Gastrocnemius medialis (tissue), 4 donors: ENCODE measurements around the gene GSTM1. TPM values are rescaled to one million over a fixed set of nuclear protein-coding genes. Genes with fewer than 3 reads are reported as not detected.

ENCODE experiments used
- ATAC-seq, 2 donors: fragments of 150-250 bp; one replicate each; pipeline ENCODE4 v1.9.1; 2016
- DNase-seq, 2 donors: peaks; one replicate each; pipeline ENCODE4 v3.0.0-alpha.2; 2019
- H3K27ac ChIP-seq, 4 donors: fragments of 200-600 bp; sonication (generic); 1 replicate in 1 of 4; 2 replicates in 3 of 4; pipeline ENCODE4 v1.5.1; 2016 to 2018; ENCODE audit warnings: mild to moderate bottlenecking in 2 of 4, moderate library complexity in 1 of 4
- H3K27me3 ChIP-seq, 3 donors: fragments of 200-600 bp; sonication (generic) in 2 of 3; 1 replicate in 1 of 3; 2 replicates in 2 of 3; pipeline versions ENCODE4 v1.5.1 to v1.6.0; 2016 to 2019; ENCODE audit warnings: mild to moderate bottlenecking in 1 of 3, moderate library complexity in 1 of 3
- H3K36me3 ChIP-seq, 2 donors: fragments of 200-600 bp; sonication (generic) in 1 of 2; one replicate each; pipeline ENCODE4 v1.5.1; 2017 to 2018
- H3K4me1 ChIP-seq, 2 donors: fragments of 200-600 bp; sonication (generic) in 1 of 2; one replicate each; pipeline ENCODE4 v1.5.1; 2016 to 2017; ENCODE audit warnings: mild to moderate bottlenecking in 2 of 2
- H3K4me3 ChIP-seq, 4 donors: fragments of 200-600 bp; sonication (generic) in 3 of 4; 1 replicate in 1 of 4; 2 replicates in 3 of 4; pipeline ENCODE4 v1.5.1; 2016 to 2019; ENCODE audit warnings: mild to moderate bottlenecking in 2 of 4
- H3K9me3 ChIP-seq, 3 donors: fragments of 200-600 bp; sonication (generic) in 2 of 3; 1 replicate in 1 of 3; 2 replicates in 2 of 3; pipeline ENCODE4 v1.5.1; 2016 to 2019
- CTCF ChIP-seq, 5 experiments: fragments of 450-650 bp in 3 of 5; fragments of 200-600 bp in 2 of 5; sonication (generic) in 2 of 5; IDR thresholded peaks in 4 of 5; conservative IDR thresholded peaks in 1 of 5; 1 replicate in 4 of 5; 2 replicates in 1 of 5; pipeline ENCODE4 v1.5.1; 2016 to 2019; ENCODE audit warnings: antibody characterized with exemption in 5 of 5, mild to moderate bottlenecking in 3 of 5, moderate library complexity in 3 of 5
- POLR2A ChIP-seq, 2 donors: fragments of 450-650 bp; IDR thresholded peaks; one replicate each; pipeline ENCODE4 v1.6.1; 2017; ENCODE audit warnings: antibody characterized with exemption in 2 of 2, mild to moderate bottlenecking in 2 of 2, moderate library complexity in 2 of 2
- in situ Hi-C, 4 donors: fragments of 200-750 bp; cut with MboI; loops; one replicate each; pipeline versions ENCODE4 v1.15.0 to v1.8.0; 2017; ENCODE audit warnings: low sequenced_read_pairs in 4 of 4
- intact Hi-C: fragments of 100-400 bp; cut with DNase I; formaldehyde crosslinking; loops from one replicate; pipeline ENCODE4 v1.15.1; 2023; ENCODE audit warnings: low total_unique reads
- total RNA-seq, 4 donors: library from RNA; depleted of rRNA; stranded (reverse); fragments of >200 nt; gene quantifications; one replicate each; pipeline versions ENCODE4 v1.1.0 to v1.2.3, GENCODE V29; 2016

GSTM1 gene
- total RNA-seq, 4 donors from 2014 or later = 30.3 TPM; not detected in 3

- DNase-seq (no peak), ATAC-seq (no peak)
- in situ Hi-C loops (loop anchor here in 1 of 4 donors (10.0 kb wide), 1 partner anchor 323 kb away; the partner anchor contains the start of gene AHCYL1), intact Hi-C loops (no loop called here)
- Histone ChIP-seq H3K4me1 (peaks cover 4 to 13% of the 10 kb centered on the region in 2 donors), H3K27me3 (no peaks in the 10 kb centered on the region), H3K4me3 (no peak overlapping the region), H3K36me3 (peaks cover 0 to 2% of the 10 kb centered on the region in 2 donors), H3K9me3 (no peaks in the 10 kb centered on the region), H3K27ac (no peak overlapping the region)
- TF ChIP-seq POLR2A (IDR thresholded peaks at IDR 0.05) = no peak
- TF ChIP-seq CTCF (IDR thresholded peaks at IDR 0.05 in 4 of 5, conservative IDR thresholded peaks at IDR 0.05 in 1 of 5) = no peak
Measured at GRCh38 chr1:109661391-109661790, 26.2 kb upstream of the GSTM1 start.

- H3K36me3 ChIP-seq = peaks cover 0 to 2% of the 10 kb centered on the region in 2 donors
- in situ Hi-C loops = loop anchor here in 1 of 4 donors (10.0 kb wide), 1 partner anchor 320 kb away; the partner anchor contains the start of gene AHCYL1
- H3K9me3 ChIP-seq = no peaks in the 10 kb centered on the region
- H3K27ac ChIP-seq = peak overlapping the region; percentile 27 to 66 (median 42)
- intact Hi-C loops = no loop called here
- H3K4me3 ChIP-seq = no peak overlapping the region
- TF ChIP-seq POLR2A (IDR thresholded peaks at IDR 0.05) (no peak), CTCF (IDR thresholded peaks at IDR 0.05 in 4 of 5, conservative IDR thresholded peaks at IDR 0.05 in 1 of 5) (no peak)
- DNase-seq (no peak), ATAC-seq (no peak)
- H3K4me1 ChIP-seq = peaks cover 6 to 16% of the 10 kb centered on the region in 2 donors
- H3K27me3 ChIP-seq = no peaks in the 10 kb centered on the region
Measured at GRCh38 chr1:109664671-109665070, 22.9 kb upstream of the GSTM1 start.

- TF ChIP-seq CTCF (IDR thresholded peaks at IDR 0.05 in 4 of 5, conservative IDR thresholded peaks at IDR 0.05 in 1 of 5) = no peak
- TF ChIP-seq POLR2A (IDR thresholded peaks at IDR 0.05) = peak; percentile 28 to 49
- H3K27me3 ChIP-seq = no peaks in the 10 kb centered on the region
- in situ Hi-C loops (loop anchor here in 1 of 4 donors (10.0 kb wide), 1 partner anchor 317 kb away; the partner anchor contains the start of gene AHCYL1), intact Hi-C loops (no loop called here)
- ATAC-seq (peak; percentile 92), DNase-seq (peak; percentile 86 to 90)
- peak within 1 kb of the TSS; percentile 69 to 82 (median 74) for H3K27ac ChIP-seq
- H3K4me1 ChIP-seq = peaks cover 6 to 16% of the 10 kb centered on the region in 2 donors
- peak within 1 kb of the TSS; percentile 62 to 67 (median 64) for H3K4me3 ChIP-seq
- H3K9me3 ChIP-seq = no peaks in the 10 kb centered on the region
- H3K36me3 ChIP-seq = peaks cover 0 to 5% of the 10 kb centered on the region in 2 donors
Measured at GRCh38 chr1:109667452-109668122, 20.0 kb upstream of the GSTM1 start, which contains the start of gene GSTM2. GSTM2 (plus strand) TSS chr1:109668057; CDS start chr1:109668116, 59 bp downstream.

- peaks cover 6 to 15% of the 10 kb centered on the region in 2 donors for H3K4me1 ChIP-seq
- no peak for TF ChIP-seq POLR2A (IDR thresholded peaks at IDR 0.05)
- no peak for TF ChIP-seq CTCF (IDR thresholded peaks at IDR 0.05 in 4 of 5, conservative IDR thresholded peaks at IDR 0.05 in 1 of 5)
- peak; percentile 46 to 48 for ATAC-seq
- in situ Hi-C loops = loop anchor here in 1 of 4 donors (10.0 kb wide), 1 partner anchor 317 kb away; the partner anchor contains the start of gene AHCYL1
- peaks cover 0 to 5% of the 10 kb centered on the region in 2 donors for H3K36me3 ChIP-seq
- no peaks in the 10 kb centered on the region for H3K9me3 ChIP-seq
- intact Hi-C loops = no loop called here
- H3K27me3 ChIP-seq = no peaks in the 10 kb centered on the region
- H3K4me3 ChIP-seq = peak overlapping the region; percentile 62 to 67 (median 64)
- H3K27ac ChIP-seq = peak overlapping the region; percentile 69 to 82 (median 74)
- peak in 1 of 2 donors; percentile 28 for DNase-seq
Measured at GRCh38 chr1:109668123-109668775, 19.4 kb upstream of the GSTM1 start.
